HG03139 (cell line): ENCODE results near the gene MDM2.
"Not testable (repeated sequence)": the region's sequence is repeated elsewhere in the genome, so short reads cannot be mapped to it uniquely, and the experiment has no call there.

Experiments
- ATAC-seq: cut with Tn5 transposase; IDR thresholded peaks from one replicate; pipeline ENCODE4 v1.9.1; 2021; ENCODE audit not compliant: unreplicated experiment

Gene MDM2

GRCh38 chr12:68805592-68806120, 2.3 kb upstream of the MDM2 start:
- no peak for ATAC-seq

- ATAC-seq = no peak
These were observed 1.3 kb upstream of the MDM2 start for GRCh38 chr12:68806488-68807237.

GRCh38 chr12:68807274-68807575, 752 bp upstream of the MDM2 start:
- not testable (repeated sequence) for ATAC-seq

- ATAC-seq = peak; percentile 55
These were observed 612 bp downstream of the MDM2 start for GRCh38 chr12:68808388-68809189.

GRCh38 chr12:68809190-68810026, 1.4 kb downstream of the MDM2 start:
- ATAC-seq = no peak

- not testable (repeated sequence) for ATAC-seq
These were observed 2.0 kb downstream of the MDM2 start for GRCh38 chr12:68810027-68810389.

GRCh38 chr12:68811573-68811972, 3.6 kb downstream of the MDM2 start:
- ATAC-seq = not testable (repeated sequence)

- no peak for ATAC-seq
These were observed 4.7 kb downstream of the MDM2 start for GRCh38 chr12:68812553-68813241.

- ATAC-seq = no peak
These were observed 5.2 kb downstream of the MDM2 start for GRCh38 chr12:68813242-68813593.

GRCh38 chr12:68814490-68815231, 6.7 kb downstream of the MDM2 start:
- no peak for ATAC-seq

GRCh38 chr12:68815232-68815927, 7.4 kb downstream of the MDM2 start:
- ATAC-seq = no peak

GRCh38 chr12:68815928-68816800, 8.2 kb downstream of the MDM2 start:
- no peak for ATAC-seq

GRCh38 chr12:68819481-68819880, 11.5 kb downstream of the MDM2 start:
- ATAC-seq = not testable (repeated sequence)

GRCh38 chr12:68821357-68822188, 13.6 kb downstream of the MDM2 start:
- ATAC-seq = no peak

GRCh38 chr12:68823696-68824095, 15.7 kb downstream of the MDM2 start:
- ATAC-seq = no peak

GRCh38 chr12:68824131-68824530, 16.2 kb downstream of the MDM2 start:
- no peak for ATAC-seq

GRCh38 chr12:68824597-68825250, 16.7 kb downstream of the MDM2 start:
- ATAC-seq = no peak
